ENCODE data around the gene LRRC4.
A peak's percentile ranks its signal among the peaks of the same experiment; 100 is the strongest.

Gene LRRC4

DNA sequence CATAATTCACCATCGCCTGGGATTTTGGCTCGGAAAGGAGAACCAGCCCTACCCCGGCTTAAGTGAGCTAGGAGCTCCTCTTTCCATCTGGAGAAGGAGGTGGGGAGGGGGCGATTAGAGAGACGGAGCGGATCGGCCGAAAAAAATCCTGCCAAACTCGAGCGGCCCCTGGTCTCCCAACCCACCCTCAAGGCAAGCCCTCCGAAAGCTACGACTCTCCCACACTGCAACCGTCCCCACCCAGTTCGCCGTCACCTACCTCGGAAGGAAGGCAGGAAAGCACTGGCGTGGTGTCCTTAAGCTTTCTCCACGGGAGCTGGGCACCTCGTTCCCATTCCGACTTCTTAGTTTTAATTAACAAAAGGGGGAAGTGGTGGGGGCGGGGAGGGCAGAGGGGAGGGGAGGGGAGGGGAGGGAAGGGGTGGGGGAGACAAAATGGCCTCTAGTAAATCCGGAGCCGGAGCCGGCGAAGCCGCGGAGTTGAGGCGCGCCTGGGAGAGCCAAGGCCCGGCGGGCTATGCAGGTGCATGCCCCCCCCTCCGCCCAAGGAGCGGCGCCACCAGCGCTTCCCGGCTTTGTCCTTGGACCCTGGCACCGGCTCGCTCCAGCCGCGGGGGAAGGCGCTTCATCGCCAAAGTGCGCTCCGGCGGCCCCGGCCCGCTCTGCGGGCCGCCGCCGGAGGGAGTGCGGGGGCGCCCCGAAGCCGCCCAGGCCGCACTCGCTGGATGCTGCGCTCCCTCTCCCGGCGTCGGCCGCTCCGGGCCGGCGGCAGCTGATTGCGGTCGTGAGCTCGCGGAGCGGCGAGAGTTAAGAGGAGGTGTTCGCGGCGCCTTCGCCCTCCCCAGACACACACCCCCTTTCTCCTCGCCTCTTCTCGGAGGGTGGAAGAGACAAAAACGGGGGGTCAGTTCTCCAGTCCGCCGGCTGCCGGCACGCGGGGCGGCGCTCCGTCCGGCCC lies at the start of gene LRRC4:
LRRC4 (minus strand) TSS at position 784 of the 958 bp plus-strand sequence. CDS start 797 bp downstream, outside the sequence.
- DNase-seq = peak; percentile 12

DNA sequence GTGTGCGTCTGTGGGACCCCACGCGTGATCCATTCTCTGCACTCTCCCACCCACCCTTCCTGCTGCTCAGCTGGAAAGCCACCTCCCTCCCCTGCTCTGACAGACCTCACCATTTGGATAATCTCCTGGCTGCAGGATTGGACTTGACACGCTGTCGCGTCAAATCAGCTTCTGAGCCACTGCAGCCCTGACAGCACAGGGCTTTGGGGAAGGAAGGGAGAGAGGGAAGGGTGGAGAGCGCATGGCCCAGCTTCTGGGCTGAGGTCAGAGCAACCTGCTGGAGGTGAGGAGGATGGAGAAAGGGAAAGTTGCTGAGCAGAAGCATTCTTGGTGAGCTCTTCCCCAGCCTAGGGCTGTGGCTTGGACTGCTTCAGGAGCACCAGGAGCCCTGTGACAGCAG lies 48.9 kb upstream of the LRRC4 start:
- DNase-seq = no peak

DNA sequence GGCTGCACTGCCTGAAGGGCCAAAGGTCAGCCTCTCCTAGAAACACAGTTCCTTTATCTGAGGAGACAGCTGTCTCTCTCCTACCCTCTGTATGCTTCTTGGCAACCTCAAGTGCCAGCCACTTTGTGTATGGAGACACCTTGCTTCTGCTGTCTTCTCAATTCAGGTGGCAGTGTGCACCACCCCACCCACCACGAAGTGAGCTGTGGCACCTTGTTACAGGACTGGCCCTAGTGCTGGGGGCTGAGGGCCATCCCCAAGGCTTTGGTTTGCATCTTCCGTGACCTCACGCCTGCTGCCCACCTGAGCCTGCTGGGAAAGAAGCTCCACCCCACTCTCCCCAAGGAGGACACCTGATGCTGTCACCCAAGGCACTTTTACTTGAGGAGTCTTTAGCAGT lies 47.1 kb upstream of the LRRC4 start:
- no peak for DNase-seq

- no peak for DNase-seq
These were observed 45.6 kb upstream of the LRRC4 start for GRCh38 chr7:128076796-128077271.

DNA sequence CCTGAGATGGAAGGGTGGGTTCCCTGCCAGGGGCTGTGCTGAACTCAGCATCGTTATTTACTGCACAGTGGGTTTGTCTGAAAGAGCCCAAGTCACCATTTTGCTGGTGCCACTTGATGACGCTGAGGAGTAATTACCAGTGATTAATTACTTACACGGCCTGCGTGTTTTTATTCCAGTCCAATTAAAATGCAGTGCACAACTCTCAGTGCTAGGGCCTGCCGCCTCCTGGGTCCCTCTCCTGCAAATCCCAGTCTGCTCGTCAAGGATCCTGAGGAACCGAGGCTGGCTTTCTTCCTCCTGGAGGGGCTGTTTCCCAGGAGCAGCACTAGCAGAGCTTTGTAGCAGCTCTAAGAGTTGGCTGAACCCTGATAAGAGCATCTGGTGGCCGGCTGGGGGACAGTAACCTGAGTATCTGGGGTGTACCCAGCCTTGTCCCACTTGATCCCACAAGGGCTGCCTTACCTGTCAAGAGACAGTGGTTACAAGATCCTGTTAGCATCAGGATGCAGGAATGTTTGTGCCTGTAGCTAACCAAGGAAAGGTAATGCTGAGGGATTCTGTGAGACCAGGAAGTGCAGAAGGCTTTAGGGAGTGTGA lies 45.1 kb upstream of the LRRC4 start:
- DNase-seq = no peak

DNA sequence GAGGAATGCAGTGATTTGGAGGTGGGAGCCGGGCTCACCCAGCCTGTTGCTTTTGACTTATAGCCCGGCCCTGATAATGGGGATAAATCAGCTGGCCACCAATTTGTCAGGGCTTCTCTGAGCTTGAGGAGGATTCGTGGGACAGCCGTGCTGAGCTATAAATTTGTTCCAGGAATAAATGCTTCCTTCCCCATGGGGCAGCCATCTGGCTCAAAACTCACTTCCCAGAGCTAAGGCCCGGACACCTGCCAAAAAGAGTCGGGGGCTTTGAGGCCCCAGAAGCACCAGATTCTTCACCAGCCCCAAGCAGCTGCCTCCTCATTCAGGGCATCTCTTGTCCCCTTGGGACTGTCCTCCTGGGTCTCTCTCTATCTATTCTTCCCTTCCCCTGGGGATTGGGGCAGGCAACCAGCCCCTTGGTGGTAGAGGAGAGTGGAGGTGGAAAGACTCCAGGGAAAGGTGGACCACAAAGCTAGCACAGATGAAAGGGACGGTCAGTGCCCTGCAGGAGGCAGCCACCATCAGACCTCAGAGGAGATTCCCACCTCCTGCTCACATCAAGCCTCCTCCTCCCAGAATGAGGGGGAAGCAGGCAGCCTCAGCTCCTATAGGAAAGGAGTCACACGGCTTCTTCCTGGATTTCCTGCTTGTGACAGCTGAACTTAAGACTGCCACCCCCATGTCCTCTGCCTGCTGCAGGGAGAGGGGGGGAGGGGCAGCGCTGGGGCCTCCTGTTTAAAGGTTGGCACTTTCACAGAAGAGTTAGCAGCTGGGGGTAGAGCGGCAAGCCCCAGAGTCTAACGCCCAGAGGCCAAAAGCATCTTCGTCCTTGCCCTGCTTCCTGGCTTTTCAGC lies 44.2 kb upstream of the LRRC4 start:
- DNase-seq = no peak

DNA sequence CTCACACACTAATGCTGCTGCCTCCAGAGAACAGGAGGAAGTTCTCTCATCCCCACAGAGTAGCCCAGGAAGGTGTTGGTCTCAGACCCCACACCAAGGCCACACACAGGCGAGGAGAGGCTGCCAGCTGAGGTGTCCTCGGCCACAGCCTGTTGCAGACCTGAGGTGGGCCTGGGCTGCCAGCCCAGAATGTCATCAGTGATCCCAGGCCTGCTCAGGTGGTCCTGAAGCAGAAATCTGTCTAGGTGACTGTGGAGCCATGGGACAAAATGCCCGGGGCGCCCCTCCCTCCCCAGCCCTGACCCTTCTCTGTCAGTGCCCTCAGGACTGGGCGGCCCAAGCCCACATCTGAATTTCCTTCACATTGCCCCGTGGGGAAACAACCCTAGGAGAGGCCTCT lies 43.5 kb upstream of the LRRC4 start:
- no peak for DNase-seq

DNA sequence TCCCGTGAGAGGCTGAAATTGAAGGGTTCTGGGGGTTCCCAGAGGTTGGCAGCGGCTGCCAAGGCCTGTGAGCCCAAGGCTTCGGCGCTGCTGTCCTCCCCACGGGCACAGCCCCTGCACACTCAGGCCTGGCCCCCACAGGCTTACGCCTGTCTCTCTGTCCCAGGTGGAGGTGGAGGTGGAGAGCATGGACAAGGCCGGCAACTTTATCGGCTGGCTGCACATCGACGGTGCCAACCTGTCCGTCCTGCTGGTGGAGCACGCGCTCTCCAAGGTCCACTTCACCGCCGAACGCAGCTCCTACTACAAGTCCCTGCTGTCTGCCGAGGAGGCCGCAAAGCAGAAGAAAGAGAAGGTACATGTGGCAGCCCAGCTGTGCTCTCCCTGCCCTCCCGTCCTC lies 43.1 kb upstream of the LRRC4 start:
- DNase-seq = no peak

DNA sequence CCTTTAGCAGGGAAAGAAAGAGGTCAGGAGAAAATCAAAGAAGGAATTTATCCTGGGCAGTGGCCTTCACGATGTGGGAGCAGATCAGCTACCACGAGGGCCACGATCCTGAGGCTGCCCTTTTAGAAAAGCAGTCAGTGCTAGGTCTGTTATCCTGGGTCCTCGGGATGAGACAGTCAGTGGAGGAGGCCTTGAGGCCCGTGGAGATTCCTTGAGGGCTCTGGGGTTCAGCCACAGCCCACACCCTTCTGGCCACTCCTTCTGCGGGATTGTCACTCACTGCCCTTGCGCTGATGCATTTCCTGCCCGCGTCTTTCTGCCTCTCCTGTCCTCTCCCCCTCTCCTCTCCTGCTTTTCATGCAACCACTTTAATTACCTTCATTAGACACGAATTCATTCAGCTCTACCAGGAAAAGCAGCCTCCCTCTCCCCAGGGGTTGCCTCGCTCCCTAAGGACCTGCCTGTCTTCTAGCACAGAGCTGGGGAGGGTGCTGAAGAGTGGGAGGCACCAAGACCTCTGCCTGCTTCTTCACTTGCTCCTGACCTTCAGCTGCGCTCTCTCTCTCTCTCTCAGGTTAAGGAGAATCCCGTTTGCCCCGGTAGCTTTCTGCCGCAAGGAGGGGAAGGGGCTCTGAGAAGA lies 42.6 kb upstream of the LRRC4 start:
- no peak for DNase-seq

DNA sequence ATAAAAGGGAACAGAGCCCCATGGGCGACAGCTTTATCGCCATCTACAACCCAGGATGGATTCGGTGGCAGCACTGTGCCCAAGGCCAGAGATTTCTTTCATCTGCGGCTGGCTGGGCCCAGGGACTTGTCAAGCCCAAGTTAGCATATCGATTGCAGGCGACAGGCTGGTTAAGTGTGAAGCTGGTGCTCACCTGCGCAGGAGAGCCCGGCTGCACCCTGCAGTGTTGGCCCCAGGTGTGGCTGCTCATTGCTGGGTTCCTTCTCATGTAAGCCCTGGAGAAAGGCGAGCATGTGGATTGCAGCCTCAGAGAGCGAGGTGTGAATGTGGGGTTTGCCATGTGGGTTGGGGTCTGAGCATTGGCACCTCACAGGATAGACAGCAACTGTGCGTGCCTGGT lies 40.6 kb upstream of the LRRC4 start:
- no peak for DNase-seq

- DNase-seq = no peak
These were observed 40.1 kb upstream of the LRRC4 start for GRCh38 chr7:128071376-128071775.

DNA sequence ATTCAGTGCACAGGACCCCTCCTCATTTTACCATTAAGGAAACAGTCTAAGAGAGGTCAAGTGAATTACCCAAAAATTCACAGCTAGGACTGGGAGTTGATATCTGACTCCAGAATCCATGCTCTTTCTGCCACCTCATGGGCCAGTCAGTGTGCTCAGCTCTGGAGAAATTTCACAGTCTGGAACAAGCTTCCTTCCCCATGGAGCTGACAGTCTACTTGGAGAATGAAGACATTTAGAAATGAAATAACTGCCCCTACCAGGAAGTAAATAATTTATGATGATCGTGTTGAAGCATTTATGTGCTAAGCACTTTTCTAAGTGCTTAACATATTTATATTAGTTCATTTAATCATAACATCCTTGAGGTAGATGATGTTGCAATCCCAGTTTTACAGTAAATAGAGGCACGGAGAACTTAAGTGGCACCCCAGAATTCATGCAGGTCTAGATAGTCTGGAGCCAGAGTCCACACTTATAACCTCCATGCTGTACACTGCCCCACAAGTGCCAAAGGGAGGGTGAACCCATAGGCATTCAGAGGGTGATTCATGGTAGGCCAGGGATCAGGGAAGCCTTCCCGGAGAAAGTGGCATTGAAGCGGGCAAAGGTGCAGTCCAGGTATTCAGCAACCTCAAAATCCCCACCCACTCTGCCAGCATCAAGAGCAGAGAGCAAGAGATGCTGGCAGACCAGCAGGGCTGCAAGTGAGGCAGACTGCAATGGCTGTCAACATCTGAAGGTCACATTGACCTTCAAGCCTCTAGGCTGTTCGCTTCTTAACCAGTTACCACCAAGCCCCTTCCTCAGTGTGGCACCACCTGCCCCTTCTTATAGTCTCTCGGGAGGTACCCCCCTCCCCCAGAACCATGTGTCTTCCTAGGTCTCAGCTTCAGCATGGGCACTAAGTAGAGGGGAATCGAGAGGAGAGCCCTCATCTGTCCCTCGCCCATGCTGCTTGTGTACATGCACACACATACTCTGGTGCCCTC lies 38.4 kb upstream of the LRRC4 start:
- no peak for DNase-seq

GRCh38 chr7:128068785-128069184 lies 37.5 kb upstream of the LRRC4 start:
- no peak for DNase-seq

GRCh38 chr7:128067983-128068382 lies 36.7 kb upstream of the LRRC4 start:
- no peak for DNase-seq

DNA sequence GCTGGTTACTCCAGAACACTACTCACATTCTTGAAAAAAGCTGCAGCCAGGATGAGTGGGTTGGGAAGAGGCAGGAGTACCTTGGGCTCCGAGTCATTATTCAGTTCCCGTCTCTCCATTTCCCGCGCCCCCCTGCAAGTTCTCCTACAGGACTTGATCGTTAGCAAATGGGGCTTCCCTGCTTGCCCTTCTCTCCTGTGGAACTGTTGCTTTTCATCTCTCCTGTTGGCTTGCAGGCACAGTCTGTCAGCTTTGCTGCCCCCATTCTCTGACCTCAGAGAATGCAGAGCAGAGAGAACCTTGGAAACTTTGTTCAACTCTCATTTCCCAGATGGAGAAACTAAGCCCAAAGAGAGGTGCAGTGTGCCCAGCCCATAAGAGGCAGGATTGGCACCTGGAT lies 35.6 kb upstream of the LRRC4 start:
- no peak for DNase-seq

DNA sequence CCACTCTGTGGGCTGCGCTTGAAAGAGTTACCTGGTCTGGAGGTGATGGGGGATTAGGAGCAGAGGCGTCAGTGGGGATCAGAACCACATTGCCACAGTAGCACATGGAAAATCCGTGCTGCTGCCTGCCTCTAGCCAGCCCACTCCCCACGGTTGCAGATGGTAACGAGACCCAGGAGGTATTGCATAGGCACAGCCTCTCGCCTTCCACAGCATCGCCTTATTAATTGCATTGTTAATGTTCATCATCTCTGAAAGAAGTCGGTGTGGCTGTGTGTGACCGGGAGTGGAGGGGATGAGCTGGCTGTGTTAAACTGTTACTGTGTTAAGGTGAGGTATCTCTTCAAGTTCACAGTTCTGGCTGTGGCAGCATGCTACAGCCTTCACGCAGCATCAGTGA lies 35.2 kb upstream of the LRRC4 start:
- DNase-seq = no peak

- DNase-seq = no peak
These were observed 34.6 kb upstream of the LRRC4 start for GRCh38 chr7:128065872-128066271.

- no peak for DNase-seq
These were observed 31.9 kb upstream of the LRRC4 start for GRCh38 chr7:128063088-128063487.

GRCh38 chr7:128060018-128060417 lies 28.8 kb upstream of the LRRC4 start:
- no peak for DNase-seq

GRCh38 chr7:128059143-128059988 lies 28.1 kb upstream of the LRRC4 start:
- DNase-seq = no peak

GRCh38 chr7:128057909-128058308 lies 26.7 kb upstream of the LRRC4 start:
- DNase-seq = no peak
